Esophagus squamous epithelium (tissue), 4 donors: ENCODE data around the gene TLDC2.

ENCODE experiments used
- CTCF ChIP-seq, 6 experiments: fragments of 450-650 bp in 4 of 6; fragments of 200-600 bp in 2 of 6; sonication (generic) in 2 of 6; IDR thresholded peaks; one replicate each; pipeline ENCODE4 v1.5.1; 2016 to 2019; ENCODE audit warnings: antibody characterized with exemption in 6 of 6, mild to moderate bottlenecking in 4 of 6, moderate library complexity in 4 of 6
- POLR2A ChIP-seq, 4 donors: fragments of 450-650 bp; IDR thresholded peaks; one replicate each; pipeline ENCODE4 v1.6.1; 2017; ENCODE audit warnings: antibody characterized with exemption in 4 of 4, mild to moderate bottlenecking in 4 of 4, moderate library complexity in 3 of 4

GRCh38 chr20:36925234-36925633 lies 49.3 kb downstream of the TLDC2 start:
- no peak for TF ChIP-seq POLR2A (IDR thresholded peaks at IDR 0.05)
- TF ChIP-seq CTCF (IDR thresholded peaks at IDR 0.05): no peak
